Mammary epithelial cell (primary cell): ENCODE measurements around the gene AGBL5.
A peak's percentile ranks its signal among the peaks of the same experiment; 100 is the strongest.

Source experiments
- CTCF ChIP-seq, 2 donors: IDR thresholded peaks in 1 of 2; conservative IDR thresholded peaks in 1 of 2; 2 replicates each; pipeline ENCODE4 v1.5.1; 2011 to 2012; ENCODE audit warnings: inconsistent platforms in 2 of 2, low read length in 2 of 2, mild to moderate bottlenecking in 2 of 2, control low read depth in 1 of 2, low read depth in 1 of 2; ENCODE audit not compliant: insufficient read depth in 1 of 2; ENCODE audit errors: extremely low read depth in 1 of 2
- EZH2 ChIP-seq: IDR thresholded peaks from 2 replicates; pipeline ENCODE4 v1.6.1; 2012; ENCODE audit warnings: low read length, inconsistent platforms, borderline replicate concordance

- TF ChIP-seq CTCF (conservative IDR thresholded peaks at IDR 0.05 in 1 of 2, IDR thresholded peaks at IDR 0.05 in 1 of 2; ENCODE audit: extremely low read depth in 1 of 2, insufficient read depth in 1 of 2, low read depth in 1 of 2, low read length in 2 of 2), result peak in 1 of 2 donors; percentile 51
- TF ChIP-seq EZH2, result no peak
These were observed 1.0 kb upstream of the AGBL5 start for GRCh38 chr2:27050281-27050995.
